ENCODE data around the gene CCDC88C.

The CCDC88C gene

GRCh38 chr14:91363776-91364523, 53.7 kb downstream of the CCDC88C start:
- DNase-seq, result no peak

GRCh38 chr14:91361233-91361811, 56.3 kb downstream of the CCDC88C start:
- DNase-seq, result no peak

- DNase-seq, result no peak
Measured at GRCh38 chr14:91360490-91361232, 57.0 kb downstream of the CCDC88C start.

GRCh38 chr14:91358654-91359220, 58.9 kb downstream of the CCDC88C start:
- DNase-seq, result no peak

GRCh38 chr14:91358025-91358319, 59.6 kb downstream of the CCDC88C start:
- no peak for DNase-seq

GRCh38 chr14:91357272-91358024, 60.2 kb downstream of the CCDC88C start:
- DNase-seq, result no peak

GRCh38 chr14:91356181-91356763, 61.3 kb downstream of the CCDC88C start:
- DNase-seq, result no peak

GRCh38 chr14:91354979-91355685, 62.5 kb downstream of the CCDC88C start:
- DNase-seq, result no peak

GRCh38 chr14:91354221-91354916, 63.3 kb downstream of the CCDC88C start:
- DNase-seq, result peak; percentile 70

GRCh38 chr14:91352728-91353692, 64.6 kb downstream of the CCDC88C start:
- DNase-seq, result peak; percentile 28

- DNase-seq, result peak; percentile 47
Measured at GRCh38 chr14:91352053-91352452, 65.6 kb downstream of the CCDC88C start.

- DNase-seq, result peak; percentile 62
Measured at GRCh38 chr14:91351512-91351862, 66.1 kb downstream of the CCDC88C start.

GRCh38 chr14:91350813-91351511, 66.7 kb downstream of the CCDC88C start:
- peak; percentile 92 for DNase-seq

GRCh38 chr14:91350483-91350812, 67.2 kb downstream of the CCDC88C start:
- DNase-seq, result no peak

- no peak for DNase-seq
Measured at GRCh38 chr14:91349481-91350074, 68.0 kb downstream of the CCDC88C start.

GRCh38 chr14:91348845-91349465, 68.7 kb downstream of the CCDC88C start:
- DNase-seq, result no peak

GRCh38 chr14:91346838-91347173, 70.8 kb downstream of the CCDC88C start:
- no peak for DNase-seq

- no peak for DNase-seq
Measured at GRCh38 chr14:91344096-91344495, 73.5 kb downstream of the CCDC88C start.

GRCh38 chr14:91343051-91343450, 74.6 kb downstream of the CCDC88C start:
- DNase-seq, result no peak

Measured in DMS79 treated with DMSO at 0.1 percent for 48 hours (cell line).